Adipose tissue (tissue), 3 donors: ENCODE measurements around the gene USP17L17. TPM values are rescaled to one million over a fixed set of nuclear protein-coding genes. Genes with fewer than 3 reads are reported as not detected.
"Not testable (repeated sequence)": the region's sequence is repeated elsewhere in the genome, so short reads cannot be mapped to it uniquely, and the experiment has no call there.

Experiments used
- H3K27ac ChIP-seq: one replicate; pipeline ENCODE4 v1.5.1; 2013; ENCODE audit warnings: low read depth, low read length
- WGBS, 3 donors: extraction: QIAGEN DNeasy Blood & Tissue Kit; methylation state at CpG; one replicate each; pipeline ENCODE4 v1.1.7; 2013; 5-methylcytosine and 5-hydroxymethylcytosine counted together
- polyA plus RNA-seq, 3 donors: library from polyadenylated mRNA; stranded (reverse); fragments of 200-250 nt; gene quantifications; one replicate each; pipeline ENCODE4 v1.2.3, GENCODE V29; 2013
- donor health status: healthy with polysubstance abuse.
- donor health status: Bipolar disorder and iron deficiency.
- donor health status: healthy.

The USP17L17 gene
- not detected for polyA plus RNA-seq

GRCh38 chr4:9243579-9243978 is at the start of gene USP17L17:
USP17L17 (plus strand) TSS chr4:9243879; CDS start chr4:9243879, 0 bp downstream.
- 88 to 99% (median 88%) methylated on average over 5 of the region's 14 CpGs for WGBS, 3 donors
- H3K27ac ChIP-seq, result not testable (repeated sequence)

GRCh38 chr4:9210357-9210756 is 33.3 kb upstream of the USP17L17 start, which contains the start of gene USP17L10:
USP17L10 (plus strand) TSS chr4:9210657; CDS start chr4:9210657, 0 bp downstream.
- WGBS, 3 donors, result 92% methylated on average over 13 of the region's 13 CpGs; no CpG with 5 or more reads in 2 of the 3 donors

GRCh38 chr4:9214701-9215100 is 29.0 kb upstream of the USP17L17 start:
- not testable (repeated sequence) for H3K27ac ChIP-seq
- WGBS, 3 donors, result 68 to 80% (median 79%) methylated on average over 11 of the region's 14 CpGs

More at GRCh38 chr4:9210357-9210756, 33.3 kb upstream of the USP17L17 start, which contains the start of gene USP17L10:
- not testable (repeated sequence) for H3K27ac ChIP-seq

- not testable (repeated sequence) for H3K27ac ChIP-seq
- 91% methylated on average over 10 of the region's 14 CpGs; no CpG with 5 or more reads in 2 of the 3 donors for WGBS, 3 donors
Measured at GRCh38 chr4:9215105-9215504, 28.6 kb upstream of the USP17L17 start, which contains the start of gene USP17L11. USP17L11 (plus strand) TSS chr4:9215405; CDS start chr4:9215405, 0 bp downstream.

GRCh38 chr4:9219852-9220251 is 23.8 kb upstream of the USP17L17 start, which contains the start of gene USP17L12:
USP17L12 (plus strand) TSS chr4:9220152; CDS start chr4:9220152, 0 bp downstream.
- WGBS, 3 donors, result no CpG with 5 or more reads among the region's 13 CpGs
- not testable (repeated sequence) for H3K27ac ChIP-seq

- not testable (repeated sequence) for H3K27ac ChIP-seq
- no CpG with 5 or more reads among the region's 14 CpGs for WGBS, 3 donors
Measured at GRCh38 chr4:9224596-9224995, 19.1 kb upstream of the USP17L17 start, which contains the start of gene USP17L13. USP17L13 (plus strand) TSS chr4:9224896; CDS start chr4:9224896, 0 bp downstream.

GRCh38 chr4:9230249-9230648 is 13.4 kb upstream of the USP17L17 start:
- WGBS, 3 donors, result 85 to 92% (median 87%) methylated on average over 5 of the region's 8 CpGs
- not testable (repeated sequence) for H3K27ac ChIP-seq

GRCh38 chr4:9234085-9234484 is 9.6 kb upstream of the USP17L17 start, which contains the start of gene USP17L15:
USP17L15 (plus strand) TSS chr4:9234385; CDS start chr4:9234385, 0 bp downstream.
- not testable (repeated sequence) for H3K27ac ChIP-seq
- WGBS, 3 donors, result no CpG with 5 or more reads among the region's 15 CpGs

- 75 to 87% (median 76%) methylated on average over 9 to 11 of the region's 12 CpGs for WGBS, 3 donors
- H3K27ac ChIP-seq, result not testable (repeated sequence)
Measured at GRCh38 chr4:9238461-9238860, 5.2 kb upstream of the USP17L17 start.

GRCh38 chr4:9247953-9248680 is 4.4 kb downstream of the USP17L17 start, which contains the start of gene USP17L18:
USP17L18 (plus strand) TSS chr4:9248630; CDS start chr4:9248630, 0 bp downstream.
- not testable (repeated sequence) for H3K27ac ChIP-seq
- 71 to 92% (median 88%) methylated on average over 13 to 20 of the region's 26 CpGs for WGBS, 3 donors

GRCh38 chr4:9253078-9253477 is 9.4 kb downstream of the USP17L17 start, which contains the start of gene USP17L19:
USP17L19 (plus strand) TSS chr4:9253378; CDS start chr4:9253378, 0 bp downstream.
- WGBS, 3 donors, result no CpG with 5 or more reads among the region's 13 CpGs
- not testable (repeated sequence) for H3K27ac ChIP-seq

- no CpG with 5 or more reads among the region's 15 CpGs for WGBS, 3 donors
- not testable (repeated sequence) for H3K27ac ChIP-seq
Measured at GRCh38 chr4:9257824-9258223, 14.1 kb downstream of the USP17L17 start, which contains the start of gene USP17L20. USP17L20 (plus strand) TSS chr4:9258124; CDS start chr4:9258124, 0 bp downstream.

GRCh38 chr4:9262572-9262971 is 18.9 kb downstream of the USP17L17 start, which contains the start of gene USP17L21:
USP17L21 (plus strand) TSS chr4:9262872; CDS start chr4:9262872, 0 bp downstream.
- WGBS, 3 donors, result no CpG with 5 or more reads among the region's 13 CpGs
- not testable (repeated sequence) for H3K27ac ChIP-seq

GRCh38 chr4:9267319-9267718 is 23.6 kb downstream of the USP17L17 start, which contains the start of gene USP17L22:
USP17L22 (plus strand) TSS chr4:9267619; CDS start chr4:9267619, 0 bp downstream.
- no CpG with 5 or more reads among the region's 15 CpGs for WGBS, 3 donors

GRCh38 chr4:9271719-9272118 is 28.0 kb downstream of the USP17L17 start:
- H3K27ac ChIP-seq, result not testable (repeated sequence)
- WGBS, 3 donors, result 53 to 91% (median 89%) methylated on average over 3 to 5 of the region's 10 CpGs

More at GRCh38 chr4:9267319-9267718, 23.6 kb downstream of the USP17L17 start, which contains the start of gene USP17L22:
- H3K27ac ChIP-seq, result not testable (repeated sequence)
